Omental fat pad (tissue), 4 donors: ENCODE measurements around the gene TP53TG5. TPM values are rescaled to one million over a fixed set of nuclear protein-coding genes. Genes with fewer than 3 reads are reported as not detected.

Experiments
- ATAC-seq: fragments of 150-250 bp; one replicate; pipeline ENCODE4 v1.9.1; 2016; ENCODE audit warnings: mild to moderate bottlenecking, moderate library complexity; ENCODE audit not compliant: low FRiP score
- DNase-seq: peaks from one replicate; pipeline ENCODE4 v3.0.0-alpha.2; 2019; ENCODE audit warnings: low spot score
- total RNA-seq, 4 donors: library from RNA; depleted of rRNA; stranded (reverse); fragments of >200 nt; gene quantifications; one replicate each; pipeline ENCODE4 v1.1.0, GENCODE V29; 2016
- TF ChIP-seq, protein P1 (sequence below), 3 donors: fragments of 450-650 bp; IDR thresholded peaks; one replicate each; pipeline ENCODE4 v1.5.1; 2016 to 2017; ENCODE audit warnings: antibody characterized with exemption in 3 of 3, mild to moderate bottlenecking in 3 of 3, moderate library complexity in 2 of 3

TP53TG5 gene
- total RNA-seq, 4 donors from 2014 or later, result 0.47 TPM; not detected in 3

DNA sequence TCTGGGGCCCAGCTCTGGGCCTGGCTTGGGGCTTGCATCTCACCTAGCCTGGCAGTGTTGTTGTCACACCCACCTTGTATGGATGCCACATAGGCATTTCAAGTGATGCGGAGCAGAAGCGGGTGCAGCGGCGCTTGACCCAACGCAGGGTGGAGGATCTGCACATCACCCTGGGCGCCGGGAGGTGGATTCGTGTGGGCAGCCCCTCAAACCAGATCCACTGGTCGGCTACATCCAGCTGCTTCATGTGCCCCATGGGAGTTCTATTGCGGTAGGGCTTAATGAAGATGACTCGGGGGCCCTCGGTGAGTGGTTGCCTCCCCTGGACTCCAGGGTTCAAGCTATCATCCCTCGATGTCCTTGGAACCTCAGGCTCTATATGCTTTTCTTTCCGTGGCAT, 3.2 kb downstream of the TP53TG5 start:
- TF ChIP-seq, protein P1, sequence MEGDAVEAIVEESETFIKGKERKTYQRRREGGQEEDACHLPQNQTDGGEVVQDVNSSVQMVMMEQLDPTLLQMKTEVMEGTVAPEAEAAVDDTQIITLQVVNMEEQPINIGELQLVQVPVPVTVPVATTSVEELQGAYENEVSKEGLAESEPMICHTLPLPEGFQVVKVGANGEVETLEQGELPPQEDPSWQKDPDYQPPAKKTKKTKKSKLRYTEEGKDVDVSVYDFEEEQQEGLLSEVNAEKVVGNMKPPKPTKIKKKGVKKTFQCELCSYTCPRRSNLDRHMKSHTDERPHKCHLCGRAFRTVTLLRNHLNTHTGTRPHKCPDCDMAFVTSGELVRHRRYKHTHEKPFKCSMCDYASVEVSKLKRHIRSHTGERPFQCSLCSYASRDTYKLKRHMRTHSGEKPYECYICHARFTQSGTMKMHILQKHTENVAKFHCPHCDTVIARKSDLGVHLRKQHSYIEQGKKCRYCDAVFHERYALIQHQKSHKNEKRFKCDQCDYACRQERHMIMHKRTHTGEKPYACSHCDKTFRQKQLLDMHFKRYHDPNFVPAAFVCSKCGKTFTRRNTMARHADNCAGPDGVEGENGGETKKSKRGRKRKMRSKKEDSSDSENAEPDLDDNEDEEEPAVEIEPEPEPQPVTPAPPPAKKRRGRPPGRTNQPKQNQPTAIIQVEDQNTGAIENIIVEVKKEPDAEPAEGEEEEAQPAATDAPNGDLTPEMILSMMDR (IDR thresholded peaks at IDR 0.05), result no peak
- DNase-seq (no peak), ATAC-seq (no peak)

DNA sequence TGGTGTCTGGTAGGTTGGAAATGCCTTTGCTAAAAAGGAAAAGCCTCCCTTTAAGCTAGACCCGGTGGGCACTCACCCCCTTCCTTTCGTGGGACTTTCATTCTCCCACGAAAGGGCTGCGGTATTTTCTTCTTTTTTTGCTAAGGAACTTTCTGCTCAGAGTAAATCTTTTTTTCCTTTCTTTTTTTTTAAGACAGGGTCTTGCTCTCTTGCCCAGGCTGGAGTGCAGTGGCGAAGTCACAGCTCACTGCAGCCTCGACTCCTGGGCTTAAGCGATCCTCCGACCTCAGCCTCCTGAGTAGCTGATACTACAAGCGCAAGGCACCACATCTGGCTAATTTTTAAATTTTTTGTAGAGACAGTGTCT, 4.0 kb downstream of the TP53TG5 start:
- ATAC-seq, result no peak
- DNase-seq, result no peak
- TF ChIP-seq, protein P1 (IDR thresholded peaks at IDR 0.05), result no peak

DNA sequence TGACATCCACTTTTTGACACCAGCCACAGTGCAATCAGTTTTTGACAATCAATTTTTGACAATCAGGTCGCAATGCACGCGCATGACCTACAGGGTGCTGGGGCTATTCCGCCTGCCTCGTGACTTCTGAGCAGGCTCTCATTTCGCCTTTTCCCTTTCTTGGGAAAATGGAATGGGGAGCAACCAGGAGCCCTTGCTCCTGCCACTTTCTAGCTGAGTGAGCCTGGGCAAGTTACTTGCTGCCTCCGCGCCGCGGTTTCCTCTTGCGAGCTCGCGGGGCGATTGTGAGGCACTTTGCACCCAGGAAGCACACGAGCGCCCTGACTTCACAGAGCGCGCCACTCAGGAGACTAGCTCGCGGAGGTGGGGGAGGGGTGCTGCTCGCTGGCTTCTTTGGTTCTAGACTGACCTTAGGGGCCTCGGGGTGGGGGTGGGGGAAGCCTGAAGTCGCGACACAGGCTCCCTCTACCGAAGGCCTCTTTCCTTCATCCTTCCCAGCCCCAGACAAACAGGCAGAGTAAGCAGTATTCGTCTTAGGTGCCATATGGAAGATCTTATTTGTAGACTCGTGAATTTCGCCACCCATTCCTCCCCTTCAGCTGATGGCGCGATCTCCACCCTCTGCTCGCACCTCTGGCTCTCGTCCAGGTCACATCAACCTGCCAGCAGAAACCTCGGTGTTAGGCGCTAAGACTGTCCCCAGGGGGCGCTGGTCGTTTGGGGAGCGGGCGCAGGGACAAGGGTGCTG, 4.6 kb downstream of the TP53TG5 start:
- peak; percentile 91 for ATAC-seq
- TF ChIP-seq, protein P1 (IDR thresholded peaks at IDR 0.05), result peak in 1 of 3 donors; percentile 86
- peak; percentile 72 for DNase-seq

DNA sequence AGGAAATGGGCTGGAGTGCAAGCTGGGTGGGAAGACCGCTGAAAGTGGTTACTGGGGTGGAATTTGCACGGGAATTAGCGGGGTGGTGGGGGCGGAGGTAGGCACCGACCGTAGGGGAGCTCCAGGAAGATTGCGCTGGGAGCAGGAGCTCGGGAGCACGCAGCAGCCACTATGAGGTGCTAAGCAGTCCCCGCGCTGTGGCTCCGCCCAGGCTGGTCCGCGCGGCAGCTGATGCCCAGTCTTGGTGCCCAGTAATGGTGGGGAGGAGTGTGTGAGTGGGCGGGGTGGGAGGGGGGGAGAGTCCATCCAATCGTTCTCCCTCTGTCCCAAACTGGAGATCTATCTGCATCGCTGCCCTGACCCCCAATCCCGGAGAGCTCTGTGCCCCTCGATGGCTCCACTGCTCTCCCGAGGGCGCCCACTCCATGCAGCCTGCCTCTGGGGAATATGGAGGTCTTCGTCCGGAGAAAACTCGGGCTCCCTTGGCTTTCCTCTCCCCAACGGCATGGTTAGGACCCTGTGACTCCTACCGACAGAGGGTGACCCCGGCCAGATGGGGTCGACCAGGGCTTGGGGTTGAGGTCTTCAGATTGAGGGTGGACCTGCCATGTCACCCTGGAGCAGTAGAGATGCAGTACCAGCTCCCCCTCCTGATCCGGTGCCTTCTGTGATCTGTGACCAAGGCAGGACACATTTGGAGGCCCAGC, 5.3 kb downstream of the TP53TG5 start:
- TF ChIP-seq, protein P1 (IDR thresholded peaks at IDR 0.05), result no peak
- no peak for DNase-seq
- ATAC-seq, result no peak

DNA sequence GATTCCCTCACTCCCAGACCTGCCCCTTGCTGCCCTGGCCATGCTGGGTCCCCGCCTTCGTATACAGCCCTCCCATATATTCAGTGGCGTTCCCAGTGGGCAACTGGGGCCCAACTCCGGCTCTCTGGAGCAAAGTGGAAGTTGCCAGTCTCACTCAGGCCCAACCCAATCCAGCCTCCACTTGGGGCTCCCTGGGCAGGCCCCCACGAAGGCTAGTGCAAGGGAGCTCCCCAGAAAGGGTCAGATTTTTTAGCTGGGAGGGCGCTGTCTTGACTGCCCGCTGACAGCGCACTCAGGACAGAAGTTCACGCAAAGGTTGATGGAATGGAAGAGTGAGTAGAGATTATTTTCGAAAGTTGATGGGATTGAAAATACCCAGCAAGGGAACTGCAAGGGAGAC, 5.9 kb downstream of the TP53TG5 start:
- TF ChIP-seq, protein P1 (IDR thresholded peaks at IDR 0.05), result no peak
- no peak for ATAC-seq

DNA sequence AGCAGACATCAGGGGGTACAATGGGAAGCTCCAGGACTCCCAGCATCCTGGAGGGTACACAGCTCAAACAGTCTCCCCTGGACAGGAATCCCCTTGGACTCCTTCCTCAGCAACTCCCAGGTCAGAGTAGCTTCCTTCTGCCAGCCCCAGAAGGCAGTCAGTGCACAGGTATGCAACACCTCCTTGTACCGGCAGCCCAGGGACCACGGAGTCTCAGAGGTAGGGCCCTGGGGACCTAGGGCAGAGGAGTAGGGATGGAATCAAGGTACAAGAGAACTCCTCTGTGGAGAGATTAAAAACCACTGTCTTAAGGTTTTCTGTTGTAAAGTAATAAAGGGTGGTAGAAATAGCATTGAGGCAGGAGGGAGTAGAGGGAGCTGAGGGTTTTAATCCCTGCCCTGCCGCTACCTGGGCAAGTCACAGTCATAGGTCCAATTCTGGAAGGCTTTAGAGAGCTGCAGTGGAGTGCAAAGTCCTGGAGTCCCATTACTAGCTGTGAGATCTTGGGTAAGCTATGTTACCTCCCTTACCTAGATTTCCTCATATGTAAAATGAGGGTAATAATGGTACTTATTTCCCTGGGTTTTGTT, 7.5 kb downstream of the TP53TG5 start:
- TF ChIP-seq, protein P1 (IDR thresholded peaks at IDR 0.05), result no peak
- ATAC-seq, result no peak
- DNase-seq, result no peak

More for the DNA sequence above, 5.9 kb downstream of the TP53TG5 start:
- no peak for DNase-seq
